Breast epithelium (tissue), 4 donors: ENCODE measurements around the gene FIBIN. TPM values are rescaled to one million over a fixed set of nuclear protein-coding genes. Genes with fewer than 3 reads are reported as not detected.

Experiments used
- DNase-seq, 2 donors: peaks; one replicate each; pipeline ENCODE4 v3.0.0-alpha.2; 2019; ENCODE audit warnings: low spot score in 2 of 2
- H3K27ac ChIP-seq, 2 donors: fragments of 200-600 bp; sonication (generic) in 1 of 2; one replicate each; pipeline ENCODE4 v1.5.1; 2016 to 2019; ENCODE audit warnings: mild to moderate bottlenecking in 1 of 2
- H3K27me3 ChIP-seq, 2 donors: fragments of 200-600 bp; sonication (generic) in 1 of 2; one replicate each; pipeline versions ENCODE4 v1.5.1 to v1.6.0; 2017 to 2019; ENCODE audit warnings: control low read depth in 1 of 2, mild to moderate bottlenecking in 1 of 2
- H3K36me3 ChIP-seq: fragments of 200-600 bp; one replicate; pipeline ENCODE4 v1.5.1; 2019
- H3K4me1 ChIP-seq, 2 donors: fragments of 200-600 bp; sonication (generic); one replicate each; pipeline ENCODE4 v1.5.1; 2016 to 2019; ENCODE audit warnings: control low read depth in 1 of 2
- H3K4me3 ChIP-seq, 3 donors: fragments of 200-600 bp; sonication (generic); 1 replicate in 2 of 3; 2 replicates in 1 of 3; pipeline ENCODE4 v1.5.1; 2016 to 2019; ENCODE audit warnings: mild to moderate bottlenecking in 3 of 3, moderate library complexity in 2 of 3
- H3K9me3 ChIP-seq, 2 donors: fragments of 200-600 bp; sonication (generic) in 1 of 2; one replicate each; pipeline ENCODE4 v1.5.1; 2016 to 2019; ENCODE audit warnings: control low read depth in 1 of 2
- CTCF ChIP-seq, 3 donors: fragments of 450-650 bp; IDR thresholded peaks; one replicate each; pipeline ENCODE4 v1.5.1; 2016 to 2017; ENCODE audit warnings: antibody characterized with exemption in 3 of 3, mild to moderate bottlenecking in 3 of 3, moderate library complexity in 3 of 3
- POLR2A ChIP-seq: fragments of 450-650 bp; IDR thresholded peaks from one replicate; pipeline ENCODE4 v1.6.1; 2016; ENCODE audit warnings: antibody characterized with exemption, mild to moderate bottlenecking, moderate library complexity
- POLR2AphosphoS5 ChIP-seq, 3 donors: sonication (generic); formaldehyde crosslinking; IDR thresholded peaks; one replicate each; pipeline ENCODE4 v1.6.1; 2017; ENCODE audit warnings: antibody characterized with exemption in 3 of 3
- intact Hi-C: fragments of 100-400 bp; cut with DNase I; formaldehyde crosslinking; loops from one replicate; pipeline ENCODE4 v1.15.1; 2023; ENCODE audit warnings: low total_unique reads
- total RNA-seq, 3 donors: library from RNA; depleted of rRNA; stranded (reverse); fragments of >200 nt; gene quantifications; one replicate each; pipeline ENCODE4 v1.1.0, GENCODE V29; 2016

Gene FIBIN
- total RNA-seq, 3 donors from 2014 or later, result 23.7 to 71.4 (median 41.6) TPM

- no peak for DNase-seq
- intact Hi-C loops, result no loop called here
- Histone ChIP-seq H3K36me3 (no peaks in the 10 kb centered on the region), H3K4me1 (no peaks in the 10 kb centered on the region), H3K27me3 (no peaks in the 10 kb centered on the region), H3K27ac (no peak overlapping the region), H3K4me3 (no peak overlapping the region), H3K9me3 (no peaks in the 10 kb centered on the region)
- TF ChIP-seq POLR2A (no peak), CTCF (IDR thresholded peaks at IDR 0.05) (no peak), POLR2AphosphoS5 (IDR thresholded peaks at IDR 0.05) (no peak)
Measured at GRCh38 chr11:26953770-26954392, 40.0 kb upstream of the FIBIN start.

DNA sequence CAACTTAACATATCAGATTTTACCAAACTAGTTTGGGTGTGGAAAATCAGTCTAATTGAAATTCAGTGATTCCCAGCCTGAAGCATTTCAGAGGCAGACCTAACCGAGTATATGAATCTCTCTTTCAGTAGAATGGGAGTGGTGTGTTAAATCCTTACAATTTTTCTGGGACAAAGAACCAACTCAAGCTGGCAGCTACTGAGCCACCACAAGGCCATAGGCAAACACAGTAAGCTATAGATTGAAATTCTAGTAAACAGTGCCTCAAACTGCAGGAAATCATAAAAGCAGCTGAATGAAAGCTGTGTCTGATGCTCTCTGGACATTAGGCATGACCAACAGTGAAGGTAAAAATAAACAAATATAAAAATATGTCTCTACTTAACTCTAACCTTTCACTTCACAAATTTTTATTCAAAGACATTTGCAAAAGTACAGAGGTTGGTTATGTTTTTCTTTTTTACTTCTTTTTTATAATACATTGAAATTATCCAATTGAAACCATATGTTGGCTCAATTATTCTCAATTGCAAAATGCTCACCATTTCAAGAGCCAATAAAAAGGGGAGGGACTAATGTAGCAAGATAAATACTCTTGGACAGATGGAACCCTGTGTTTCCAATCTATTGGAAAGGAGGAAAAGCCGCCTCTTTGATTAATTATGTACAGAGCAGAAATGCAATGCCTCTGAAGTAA is 35.8 kb upstream of the FIBIN start:
- Histone ChIP-seq H3K4me1 (no peaks in the 10 kb centered on the region), H3K27me3 (no peaks in the 10 kb centered on the region), H3K27ac (no peak overlapping the region), H3K9me3 (no peaks in the 10 kb centered on the region), H3K4me3 (no peak overlapping the region), H3K36me3 (no peaks in the 10 kb centered on the region)
- DNase-seq, result no peak
- intact Hi-C loops, result no loop called here
- TF ChIP-seq POLR2A, result no peak
- no peak for TF ChIP-seq CTCF (IDR thresholded peaks at IDR 0.05)
- no peak for TF ChIP-seq POLR2AphosphoS5 (IDR thresholded peaks at IDR 0.05)

DNA sequence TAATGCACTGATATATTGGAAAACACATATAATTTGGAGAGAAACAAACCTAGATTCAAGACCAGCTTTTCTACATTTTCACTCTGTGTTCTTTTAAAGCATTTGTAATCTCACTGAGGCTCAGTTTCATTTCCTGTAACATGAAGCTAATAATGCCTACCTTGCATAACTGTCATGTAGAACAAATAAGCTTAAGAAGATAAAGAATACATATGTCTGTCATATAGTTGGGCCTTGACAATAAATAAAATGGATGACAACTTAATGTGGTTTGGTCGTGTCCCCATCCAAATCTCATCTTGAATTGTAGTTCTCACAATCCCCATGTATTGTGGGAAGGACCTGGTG is 35.2 kb upstream of the FIBIN start:
- TF ChIP-seq CTCF (IDR thresholded peaks at IDR 0.05) (no peak), POLR2AphosphoS5 (IDR thresholded peaks at IDR 0.05) (no peak), POLR2A (no peak)
- Histone ChIP-seq H3K27me3 (no peaks in the 10 kb centered on the region), H3K4me1 (no peaks in the 10 kb centered on the region), H3K9me3 (no peaks in the 10 kb centered on the region), H3K36me3 (no peaks in the 10 kb centered on the region), H3K27ac (no peak overlapping the region), H3K4me3 (no peak overlapping the region)
- intact Hi-C loops, result no loop called here
- no peak for DNase-seq

- no peaks in the 10 kb centered on the region for H3K4me1 ChIP-seq
- no peaks in the 10 kb centered on the region for H3K27me3 ChIP-seq
- no peak overlapping the region for H3K4me3 ChIP-seq
- H3K27ac ChIP-seq, result no peak overlapping the region
- DNase-seq, result no peak
- no peaks in the 10 kb centered on the region for H3K9me3 ChIP-seq
- intact Hi-C loops, result no loop called here
- no peaks in the 10 kb centered on the region for H3K36me3 ChIP-seq
- TF ChIP-seq POLR2A, result no peak
- TF ChIP-seq CTCF (IDR thresholded peaks at IDR 0.05), result no peak
- TF ChIP-seq POLR2AphosphoS5 (IDR thresholded peaks at IDR 0.05), result no peak
Measured at GRCh38 chr11:26960281-26960680, 33.6 kb upstream of the FIBIN start.

DNA sequence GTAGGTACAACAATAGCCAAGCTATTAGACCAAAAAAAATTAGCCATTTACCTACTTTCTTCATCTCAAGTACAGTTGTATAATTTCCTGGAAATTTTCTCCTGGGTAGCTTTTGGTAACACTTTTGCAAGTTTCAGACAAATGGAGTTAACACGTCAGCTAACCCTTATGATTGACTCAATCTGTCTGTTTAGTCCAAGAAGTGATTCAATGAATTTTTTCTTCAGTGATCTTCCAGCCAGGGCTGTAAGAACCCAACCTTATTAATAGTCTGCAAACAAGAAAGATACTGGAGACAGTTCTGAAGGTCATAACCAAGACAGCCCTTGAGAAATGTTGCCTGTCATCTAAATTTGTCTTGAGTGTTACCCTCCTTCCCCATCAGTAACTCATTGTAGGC is 30.1 kb upstream of the FIBIN start:
- H3K27ac ChIP-seq, result no peak overlapping the region

More for the DNA sequence above, 30.1 kb upstream of the FIBIN start:
- no peak for TF ChIP-seq CTCF (IDR thresholded peaks at IDR 0.05)
- no peak for TF ChIP-seq POLR2A
- TF ChIP-seq POLR2AphosphoS5 (IDR thresholded peaks at IDR 0.05), result no peak
- no peaks in the 10 kb centered on the region for H3K27me3 ChIP-seq
- DNase-seq, result no peak
- H3K4me1 ChIP-seq, result no peaks in the 10 kb centered on the region
- intact Hi-C loops, result no loop called here
- H3K9me3 ChIP-seq, result no peaks in the 10 kb centered on the region
- H3K36me3 ChIP-seq, result no peaks in the 10 kb centered on the region
- no peak overlapping the region for H3K4me3 ChIP-seq
